Mesothelial cell of epicardium (in vitro differentiated cells): Measurements from ENCODE around the gene OLFM2. TPM values are rescaled to one million over a fixed set of nuclear protein-coding genes. Genes with fewer than 3 reads are reported as not detected.

Experiments used
- DNase-seq, 2 experiments: peaks; one replicate each; pipeline ENCODE4 v3.0.0; 2021; ENCODE audit warnings: low spot score in 2 of 2; ENCODE audit not compliant: unreplicated experiment in 2 of 2
- H3K27ac Mint-ChIP-seq: 2 replicates; pipeline ENCODE4 v1.8.0; 2021; ENCODE audit warnings: mixed read lengths
- H3K27me3 Mint-ChIP-seq: 2 replicates; pipeline ENCODE4 v1.8.0; 2021; ENCODE audit warnings: low read depth, mixed read lengths
- H3K36me3 Mint-ChIP-seq: 2 replicates; pipeline ENCODE4 v1.8.0; 2021; ENCODE audit warnings: mixed read lengths
- H3K4me1 Mint-ChIP-seq: 2 replicates; pipeline ENCODE4 v1.8.0; 2021; ENCODE audit warnings: mixed read lengths
- H3K4me3 Mint-ChIP-seq: 2 replicates; pipeline ENCODE4 v1.8.0; 2021; ENCODE audit warnings: mild to moderate bottlenecking, moderate library complexity, mixed read lengths
- H3K9me3 Mint-ChIP-seq: 2 replicates; pipeline ENCODE4 v1.8.0; 2021; ENCODE audit warnings: mixed read lengths
- CTCF ChIP-seq: fragments of 200-600 bp; sonication (generic); IDR thresholded peaks from one replicate; pipeline ENCODE4 v1.5.0; 2021; ENCODE audit warnings: antibody characterized with exemption; ENCODE audit not compliant: unreplicated experiment
- total RNA-seq: library from RNA; stranded (reverse); gene quantifications from 3 replicates; pipeline ENCODE4 v1.2.1, GENCODE V29; 2021

The OLFM2 gene
- total RNA-seq, 1 donor from 2014 or later: 99.2 TPM

DNA sequence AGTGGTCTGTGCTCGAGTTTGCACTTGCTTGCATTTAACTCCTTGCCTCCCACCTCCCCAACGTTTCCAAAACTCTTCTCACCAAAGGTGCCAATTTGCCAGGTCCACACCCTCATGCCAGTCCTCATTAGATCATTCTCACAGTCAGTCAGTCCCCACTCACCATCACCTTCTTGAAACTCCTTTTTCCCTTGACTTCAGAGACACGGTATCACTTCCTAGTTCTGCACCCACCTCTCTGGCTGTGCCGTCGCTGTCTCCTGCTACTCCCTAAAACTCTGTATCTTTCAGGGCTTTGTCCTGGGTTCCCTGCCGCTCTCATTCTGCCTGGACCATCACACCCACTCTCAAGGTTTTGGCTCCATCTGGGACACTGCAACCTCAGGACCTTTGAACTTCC lies 19.6 kb downstream of the OLFM2 start:
- DNase-seq: no peak
- no peak for TF ChIP-seq CTCF
- Mint-ChIP-seq H3K4me3 (no peak overlapping the region), H3K27ac (no peak overlapping the region), H3K36me3 (peaks cover 5% of the 10 kb centered on the region), H3K4me1 (peaks cover 11% of the 10 kb centered on the region), H3K27me3 (no peaks in the 10 kb centered on the region), H3K9me3 (no peaks in the 10 kb centered on the region)

GRCh38 chr19:9914315-9915207 lies 21.8 kb downstream of the OLFM2 start:
- no peaks in the 10 kb centered on the region for H3K27me3 Mint-ChIP-seq
- no peak overlapping the region for H3K27ac Mint-ChIP-seq
- TF ChIP-seq CTCF: peak; percentile 54
- peak overlapping the region; percentile 66 for H3K4me3 Mint-ChIP-seq
- H3K4me1 Mint-ChIP-seq: peaks cover 12% of the 10 kb centered on the region
- peak; percentile 60 to 80 for DNase-seq
- no peaks in the 10 kb centered on the region for H3K9me3 Mint-ChIP-seq
- peaks cover 2% of the 10 kb centered on the region for H3K36me3 Mint-ChIP-seq

GRCh38 chr19:9914001-9914314 lies 22.4 kb downstream of the OLFM2 start:
- H3K4me3 Mint-ChIP-seq: peak overlapping the region; percentile 66
- no peak overlapping the region for H3K27ac Mint-ChIP-seq
- no peaks in the 10 kb centered on the region for H3K9me3 Mint-ChIP-seq
- H3K36me3 Mint-ChIP-seq: peaks cover 5% of the 10 kb centered on the region
- DNase-seq: no peak
- TF ChIP-seq CTCF: no peak
- peaks cover 17% of the 10 kb centered on the region for H3K4me1 Mint-ChIP-seq
- no peaks in the 10 kb centered on the region for H3K27me3 Mint-ChIP-seq

GRCh38 chr19:9913237-9914000 lies 22.9 kb downstream of the OLFM2 start:
- Mint-ChIP-seq H3K9me3 (no peaks in the 10 kb centered on the region), H3K27me3 (no peaks in the 10 kb centered on the region), H3K27ac (no peak overlapping the region), H3K36me3 (peaks cover 6% of the 10 kb centered on the region), H3K4me1 (peaks cover 17% of the 10 kb centered on the region), H3K4me3 (peak overlapping the region; percentile 18)
- DNase-seq: peak; percentile 43 to 48
- TF ChIP-seq CTCF: no peak

- TF ChIP-seq CTCF: no peak
- Mint-ChIP-seq H3K27me3 (no peaks in the 10 kb centered on the region), H3K4me1 (peaks cover 17% of the 10 kb centered on the region), H3K4me3 (no peak overlapping the region), H3K9me3 (no peaks in the 10 kb centered on the region), H3K27ac (no peak overlapping the region), H3K36me3 (peaks cover 6% of the 10 kb centered on the region)
- no peak for DNase-seq
Observed at GRCh38 chr19:9912551-9913236, 23.6 kb downstream of the OLFM2 start.
